DOHH2 (cell line): Measurements from ENCODE around the gene IZUMO3.
"Not testable (repeated sequence)": the region's sequence is repeated elsewhere in the genome, so short reads cannot be mapped to it uniquely, and the experiment has no call there.

Experiments
- H3F3A ChIP-seq: fragments of 200-600 bp; sonication (generic), shearing (Covaris generic); 2 replicates; pipeline ENCODE4 v1.6.0; 2016; ENCODE audit warnings: antibody characterized with exemption, mild to moderate bottlenecking; ENCODE audit not compliant: control insufficient read depth, insufficient read depth
- H3K27ac ChIP-seq: fragments of 200-600 bp; sonication (generic); 2 replicates; pipeline ENCODE4 v1.5.1; 2014; ENCODE audit warnings: low read depth, mild to moderate bottlenecking, low read length, moderate library complexity
- H3K27me3 ChIP-seq: fragments of 200-600 bp; sonication (generic); 2 replicates; pipeline ENCODE4 v1.6.1; 2014; ENCODE audit warnings: mild to moderate bottlenecking, low read length, mixed read lengths; ENCODE audit not compliant: control insufficient read depth
- H3K36me3 ChIP-seq: fragments of 200-600 bp; sonication (generic); 2 replicates; pipeline ENCODE4 v1.6.1; 2014; ENCODE audit warnings: mild to moderate bottlenecking, low read length, moderate library complexity, mixed read lengths; ENCODE audit not compliant: control insufficient read depth
- H3K4me1 ChIP-seq: fragments of 200-600 bp; sonication (generic); 2 replicates; pipeline ENCODE4 v1.6.1; 2014; ENCODE audit warnings: mild to moderate bottlenecking, low read length, mixed read lengths; ENCODE audit not compliant: control insufficient read depth
- H3K4me2 ChIP-seq: fragments of 200-600 bp; sonication (generic); 2 replicates; pipeline ENCODE4 v1.6.0; 2014; ENCODE audit warnings: mild to moderate bottlenecking, low read length, moderate library complexity
- H3K4me3 ChIP-seq: fragments of 200-600 bp; sonication (generic); 2 replicates; pipeline ENCODE4 v1.5.1; 2014; ENCODE audit warnings: mild to moderate bottlenecking, low read length, mixed read lengths
- H3K79me2 ChIP-seq: fragments of 200-600 bp; sonication (generic); 2 replicates; pipeline ENCODE4 v1.6.1; 2014; ENCODE audit warnings: mild to moderate bottlenecking, low read length, mixed read lengths; ENCODE audit not compliant: control insufficient read depth
- H3K9me2 ChIP-seq: fragments of 200-600 bp; sonication (generic); replicated peaks from 2 replicates; pipeline ENCODE4 v1.6.1; 2014; ENCODE audit warnings: mild to moderate bottlenecking, low read length, mixed read lengths; ENCODE audit not compliant: control insufficient read depth
- H3K9me3 ChIP-seq: fragments of 200-600 bp; sonication (generic); 2 replicates; pipeline ENCODE4 v1.6.1; 2014; ENCODE audit warnings: antibody characterized with exemption, low read length, mixed read lengths; ENCODE audit not compliant: control insufficient read depth, insufficient read depth
- H4K20me1 ChIP-seq: fragments of 200-600 bp; sonication (generic); 2 replicates; pipeline ENCODE4 v1.6.0; 2014; ENCODE audit warnings: low read depth, mild to moderate bottlenecking, antibody characterized with exemption, low read length, moderate library complexity; ENCODE audit not compliant: control insufficient read depth, insufficient read depth
- EZH2phosphoT487 ChIP-seq: fragments of 200-600 bp; sonication (generic); IDR thresholded peaks from 2 replicates; pipeline ENCODE4 v1.6.1; 2017; ENCODE audit warnings: borderline replicate concordance, mild to moderate bottlenecking, antibody characterized with exemption, low read length, moderate library complexity, mixed read lengths
- TF ChIP-seq, protein P1 (sequence below): fragments of 200-600 bp; sonication (generic); IDR thresholded peaks from one replicate; pipeline ENCODE4 v1.5.1; 2014; ENCODE audit warnings: antibody characterized with exemption, mild to moderate bottlenecking, low read depth, low read length; ENCODE audit not compliant: poor library complexity, severe bottlenecking

IZUMO3 gene

GRCh38 chr9:24587883-24588282 lies 42.2 kb upstream of the IZUMO3 start:
- no peaks in the 10 kb centered on the region for H3K4me1 ChIP-seq
- H3K27me3 ChIP-seq = no peaks in the 10 kb centered on the region
- 0 out of 2 replicates have a peak, but pooled peaks cover 2% of the 10 kb centered on the region for H3K9me2 ChIP-seq
- no peak overlapping the region for H3K27ac ChIP-seq
- H4K20me1 ChIP-seq = no peaks in the 10 kb centered on the region
- H3F3A ChIP-seq = no peaks in the 10 kb centered on the region
- no peaks in the 10 kb centered on the region for H3K79me2 ChIP-seq
- H3K9me3 ChIP-seq = no peaks in the 10 kb centered on the region
- no peak overlapping the region for H3K4me2 ChIP-seq
- no peaks in the 10 kb centered on the region for H3K36me3 ChIP-seq
- TF ChIP-seq, protein P1, sequence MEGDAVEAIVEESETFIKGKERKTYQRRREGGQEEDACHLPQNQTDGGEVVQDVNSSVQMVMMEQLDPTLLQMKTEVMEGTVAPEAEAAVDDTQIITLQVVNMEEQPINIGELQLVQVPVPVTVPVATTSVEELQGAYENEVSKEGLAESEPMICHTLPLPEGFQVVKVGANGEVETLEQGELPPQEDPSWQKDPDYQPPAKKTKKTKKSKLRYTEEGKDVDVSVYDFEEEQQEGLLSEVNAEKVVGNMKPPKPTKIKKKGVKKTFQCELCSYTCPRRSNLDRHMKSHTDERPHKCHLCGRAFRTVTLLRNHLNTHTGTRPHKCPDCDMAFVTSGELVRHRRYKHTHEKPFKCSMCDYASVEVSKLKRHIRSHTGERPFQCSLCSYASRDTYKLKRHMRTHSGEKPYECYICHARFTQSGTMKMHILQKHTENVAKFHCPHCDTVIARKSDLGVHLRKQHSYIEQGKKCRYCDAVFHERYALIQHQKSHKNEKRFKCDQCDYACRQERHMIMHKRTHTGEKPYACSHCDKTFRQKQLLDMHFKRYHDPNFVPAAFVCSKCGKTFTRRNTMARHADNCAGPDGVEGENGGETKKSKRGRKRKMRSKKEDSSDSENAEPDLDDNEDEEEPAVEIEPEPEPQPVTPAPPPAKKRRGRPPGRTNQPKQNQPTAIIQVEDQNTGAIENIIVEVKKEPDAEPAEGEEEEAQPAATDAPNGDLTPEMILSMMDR = no peak
- TF ChIP-seq EZH2phosphoT487 = no peak
- H3K4me3 ChIP-seq = no peak overlapping the region

DNA sequence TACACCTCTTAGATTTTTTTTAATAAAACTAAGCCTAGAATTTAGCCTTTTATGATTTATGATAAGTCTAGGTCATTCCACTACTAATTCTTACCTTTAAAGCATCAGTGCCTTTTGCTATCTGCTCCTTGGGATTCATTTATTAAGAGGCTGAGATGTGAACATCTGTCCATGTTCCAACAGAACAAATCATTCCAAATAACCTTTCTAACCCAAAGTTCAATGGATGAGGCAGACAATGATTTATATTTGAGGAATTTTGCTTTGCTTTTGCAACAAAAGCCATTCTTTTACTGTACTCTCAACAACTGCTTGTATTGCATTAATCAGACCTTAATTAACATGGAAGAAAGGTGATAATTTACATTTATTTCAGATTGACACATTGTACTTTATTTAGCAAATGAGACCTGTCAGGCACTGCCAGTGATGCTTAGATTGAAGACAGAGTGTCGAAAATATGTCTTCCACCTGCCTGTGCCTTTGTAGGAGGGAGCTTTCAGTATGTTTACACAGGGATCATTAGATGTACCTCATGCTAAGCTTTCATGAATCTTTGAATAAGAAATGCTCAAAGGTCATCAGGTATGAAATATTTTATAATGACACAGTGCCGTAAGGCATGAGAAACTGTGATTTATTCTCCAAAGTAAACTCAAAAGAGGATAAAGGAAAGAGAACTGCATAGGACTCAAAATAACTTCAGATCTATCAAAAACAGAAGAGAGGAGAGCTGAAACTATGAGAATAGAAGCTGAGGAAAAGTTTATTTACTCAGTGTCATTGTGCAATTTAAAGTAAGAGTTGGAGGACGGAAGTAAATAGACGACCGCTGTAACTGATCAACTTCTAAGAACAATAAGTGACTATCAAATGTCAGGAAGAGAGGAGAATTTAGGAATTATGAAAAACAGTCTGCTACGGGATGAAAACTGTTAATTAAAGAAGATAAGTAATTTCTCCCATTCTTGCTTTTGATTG lies 36.7 kb upstream of the IZUMO3 start:
- Histone ChIP-seq H3K27me3 (no peaks in the 10 kb centered on the region), H3K9me2 (no peaks in the 10 kb centered on the region), H3K27ac (no peak overlapping the region), H3K36me3 (no peaks in the 10 kb centered on the region), H3K79me2 (no peaks in the 10 kb centered on the region), H3K4me2 (no peak overlapping the region), H3K4me1 (no peaks in the 10 kb centered on the region), H3K4me3 (no peak overlapping the region), H3K9me3 (0 out of 2 replicates have a peak, but pooled peaks cover 3% of the 10 kb centered on the region), H4K20me1 (no peaks in the 10 kb centered on the region), H3F3A (no peaks in the 10 kb centered on the region)
- TF ChIP-seq, protein P1 = no peak
- no peak for TF ChIP-seq EZH2phosphoT487

DNA sequence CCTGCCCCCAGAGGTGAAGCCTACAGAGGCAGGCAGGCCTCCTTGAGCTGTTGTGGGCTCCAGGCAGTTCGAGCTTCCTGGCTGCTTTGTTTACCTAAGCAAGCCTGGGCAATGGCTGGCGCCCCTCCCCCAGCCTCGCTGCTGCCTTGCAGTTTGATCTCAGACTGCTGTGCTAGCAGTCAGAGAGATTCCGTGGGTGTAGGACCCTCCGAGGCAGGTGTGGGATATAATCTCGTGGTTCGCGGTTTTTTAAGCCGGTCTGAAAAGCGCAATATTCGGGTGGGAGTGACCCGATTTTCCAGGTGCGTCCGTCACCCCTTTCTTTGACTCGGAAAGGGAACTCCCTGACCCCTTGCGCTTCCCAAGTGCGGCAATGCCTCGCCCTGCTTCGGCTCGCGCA lies 34.3 kb upstream of the IZUMO3 start:
- not testable (repeated sequence) for H3K36me3 ChIP-seq, H3K4me1 ChIP-seq, H3K9me3 ChIP-seq, H3K79me2 ChIP-seq, H3K4me2 ChIP-seq, H3K27ac ChIP-seq, H4K20me1 ChIP-seq, H3K9me2 ChIP-seq, H3F3A ChIP-seq, H3K27me3 ChIP-seq, H3K4me3 ChIP-seq

- Histone ChIP-seq H3K36me3 (no peaks in the 10 kb centered on the region), H3F3A (no peaks in the 10 kb centered on the region), H3K79me2 (no peaks in the 10 kb centered on the region), H3K9me2 (no peaks in the 10 kb centered on the region), H3K27me3 (no peaks in the 10 kb centered on the region), H3K4me2 (no peak overlapping the region), H3K9me3 (no peaks in the 10 kb centered on the region), H3K4me3 (no peak overlapping the region), H4K20me1 (no peaks in the 10 kb centered on the region), H3K27ac (no peak overlapping the region), H3K4me1 (no peaks in the 10 kb centered on the region)
- TF ChIP-seq, protein P1 = no peak
- TF ChIP-seq EZH2phosphoT487 = no peak
These were observed 26.7 kb upstream of the IZUMO3 start for GRCh38 chr9:24572406-24572805.
